SKM-1 treated with dmso at 0.1 percent for 144 hours (cell line): Measurements from ENCODE around the gene PTDSS2.
"Not testable (repeated sequence)": the region's sequence is repeated elsewhere in the genome, so short reads cannot be mapped to it uniquely, and the experiment has no call there.

Experiments
- DNase-seq: peaks from one replicate; lab custom pipeline; 2025; ENCODE audit not compliant: unreplicated experiment; lab: John Stamatoyannopoulos, UW

Gene PTDSS2

GRCh38 chr11:429931-430456 is 20.1 kb upstream of the PTDSS2 start:
- no peak for DNase-seq

GRCh38 chr11:431921-432320 is 18.2 kb upstream of the PTDSS2 start:
- DNase-seq, result no peak

GRCh38 chr11:432501-433100 is 17.5 kb upstream of the PTDSS2 start:
- DNase-seq, result no peak

- no peak for DNase-seq
Observed at GRCh38 chr11:433111-433510, 17.0 kb upstream of the PTDSS2 start.

- DNase-seq, result no peak
Observed at GRCh38 chr11:433641-434040, 16.4 kb upstream of the PTDSS2 start.

- DNase-seq, result no peak
Observed at GRCh38 chr11:434496-434895, 15.6 kb upstream of the PTDSS2 start.

- DNase-seq, result not testable (repeated sequence)
Observed at GRCh38 chr11:434999-435740, 14.9 kb upstream of the PTDSS2 start.

GRCh38 chr11:437228-437870 is 12.7 kb upstream of the PTDSS2 start:
- DNase-seq, result no peak

- no peak for DNase-seq
Observed at GRCh38 chr11:438101-438844, 11.8 kb upstream of the PTDSS2 start.

- no peak for DNase-seq
Observed at GRCh38 chr11:439315-440064, 10.6 kb upstream of the PTDSS2 start.

- DNase-seq, result no peak
Observed at GRCh38 chr11:440065-441042, 9.7 kb upstream of the PTDSS2 start.

- DNase-seq, result no peak
Observed at GRCh38 chr11:441043-441417, 9.0 kb upstream of the PTDSS2 start.

- DNase-seq, result no peak
Observed at GRCh38 chr11:441418-442274, 8.4 kb upstream of the PTDSS2 start, which contains the start of gene ANO9. Gene ANO9 (minus strand): TSS chr11:442011. CDS start chr11:441926, 85 bp downstream.

- no peak for DNase-seq
Observed at GRCh38 chr11:442611-443081, 7.4 kb upstream of the PTDSS2 start.

- no peak for DNase-seq
Observed at GRCh38 chr11:443542-444199, 6.4 kb upstream of the PTDSS2 start.

GRCh38 chr11:444396-445144 is 5.5 kb upstream of the PTDSS2 start:
- DNase-seq, result no peak
